Measurements from ENCODE around the gene NPTX2. TPM values are rescaled to one million over a fixed set of nuclear protein-coding genes. Genes with fewer than 3 reads are reported as not detected.
A peak's percentile ranks its signal among the peaks of the same experiment; 100 is the strongest.
"Not testable (repeated sequence)": the region's sequence is repeated elsewhere in the genome, so short reads cannot be mapped to it uniquely, and the experiment has no call there.

The NPTX2 gene, protein sequence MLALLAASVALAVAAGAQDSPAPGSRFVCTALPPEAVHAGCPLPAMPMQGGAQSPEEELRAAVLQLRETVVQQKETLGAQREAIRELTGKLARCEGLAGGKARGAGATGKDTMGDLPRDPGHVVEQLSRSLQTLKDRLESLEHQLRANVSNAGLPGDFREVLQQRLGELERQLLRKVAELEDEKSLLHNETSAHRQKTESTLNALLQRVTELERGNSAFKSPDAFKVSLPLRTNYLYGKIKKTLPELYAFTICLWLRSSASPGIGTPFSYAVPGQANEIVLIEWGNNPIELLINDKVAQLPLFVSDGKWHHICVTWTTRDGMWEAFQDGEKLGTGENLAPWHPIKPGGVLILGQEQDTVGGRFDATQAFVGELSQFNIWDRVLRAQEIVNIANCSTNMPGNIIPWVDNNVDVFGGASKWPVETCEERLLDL
- total RNA-seq (0.47 TPM), polyA plus RNA-seq (1.1 TPM)
- long read RNA-seq, donor 1, result 0 reads
- long read RNA-seq, donor 2, result 0 reads
- long read RNA-seq, donor 3, result 0 reads
- long read RNA-seq, donor 4, result 0 reads
- long read RNA-seq, donor 5, result 0 reads
- long read RNA-seq, donor 6, result 0 reads
- long read RNA-seq, donor 7, result 0 reads
- long read RNA-seq, donor 8, result 0 reads
- long read RNA-seq, donor 9, result 0 reads
- long read RNA-seq, donor 10, result 0 reads

DNA sequence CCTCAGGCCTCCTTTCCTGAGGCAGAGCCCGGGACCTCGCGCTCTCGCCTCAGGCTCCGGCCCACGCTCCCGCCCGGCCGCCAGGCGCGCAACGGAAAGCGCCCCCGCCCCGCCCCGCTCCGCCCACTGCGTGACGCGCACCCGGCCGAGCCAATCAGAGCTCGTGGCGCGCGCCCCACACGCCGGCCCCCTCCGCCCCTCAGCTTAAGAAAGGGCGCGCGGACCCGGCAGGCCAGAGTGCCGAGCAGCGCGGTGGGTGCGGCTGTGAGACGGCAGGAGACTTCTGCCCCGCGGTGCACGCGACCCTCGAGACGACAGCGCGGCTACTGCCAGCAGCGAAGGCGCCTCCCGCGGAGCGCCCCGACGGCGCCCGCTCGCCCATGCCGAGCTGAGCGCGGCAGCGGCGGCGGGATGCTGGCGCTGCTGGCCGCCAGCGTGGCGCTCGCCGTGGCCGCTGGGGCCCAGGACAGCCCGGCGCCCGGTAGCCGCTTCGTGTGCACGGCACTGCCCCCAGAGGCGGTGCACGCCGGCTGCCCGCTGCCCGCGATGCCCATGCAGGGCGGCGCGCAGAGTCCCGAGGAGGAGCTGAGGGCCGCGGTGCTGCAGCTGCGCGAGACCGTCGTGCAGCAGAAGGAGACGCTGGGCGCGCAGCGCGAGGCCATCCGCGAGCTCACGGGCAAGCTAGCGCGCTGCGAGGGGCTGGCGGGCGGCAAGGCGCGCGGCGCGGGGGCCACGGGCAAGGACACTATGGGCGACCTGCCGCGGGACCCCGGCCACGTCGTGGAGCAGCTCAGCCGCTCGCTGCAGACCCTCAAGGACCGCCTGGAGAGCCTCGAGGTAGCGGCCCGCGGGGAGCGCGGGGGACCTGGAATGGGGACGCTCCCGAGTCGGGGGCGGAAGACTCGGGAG, at the start of gene NPTX2:
Gene NPTX2 (plus strand): TSS at position 235 of the 909 bp plus-strand sequence. CDS start 177 bp downstream, at position 412.
- DNase-seq (ENCODE audit: low read depth in 6 of 9, low spot score in 9 of 9), result peak in 4 of 9 donors; percentile 8 to 38 (median 15)
- H3K4me1 ChIP-seq (ENCODE audit: control insufficient read depth in 2 of 2, insufficient read depth in 2 of 2, low read length in 2 of 2), result peaks cover 0 to 5% of the 10 kb centered on the region in 2 donors
- H3K9me3 ChIP-seq (ENCODE audit: control insufficient read depth in 2 of 2, insufficient read depth in 1 of 2, low read length in 1 of 2), result peaks cover 3 to 7% of the 10 kb centered on the region in 2 donors
- no peaks in the 10 kb centered on the region for H3K36me3 ChIP-seq (ENCODE audit: control insufficient read depth in 2 of 2, insufficient read depth in 2 of 2, low read length in 1 of 2)
- H3K4me3 ChIP-seq (ENCODE audit: low read length in 2 of 2), result peak within 1 kb of the TSS in 1 of 2 donors; percentile 30
- no peak within 1 kb of the TSS for H3K27ac ChIP-seq (ENCODE audit: low read depth in 1 of 2, low read length in 1 of 2)
- H3K27me3 ChIP-seq (ENCODE audit: control insufficient read depth in 2 of 2, insufficient read depth in 1 of 2, low read length in 1 of 2), result peaks cover 37 to 52% of the 10 kb centered on the region in 2 donors
- 5% methylated on average over 130 of the region's 130 CpGs for WGBS

DNA sequence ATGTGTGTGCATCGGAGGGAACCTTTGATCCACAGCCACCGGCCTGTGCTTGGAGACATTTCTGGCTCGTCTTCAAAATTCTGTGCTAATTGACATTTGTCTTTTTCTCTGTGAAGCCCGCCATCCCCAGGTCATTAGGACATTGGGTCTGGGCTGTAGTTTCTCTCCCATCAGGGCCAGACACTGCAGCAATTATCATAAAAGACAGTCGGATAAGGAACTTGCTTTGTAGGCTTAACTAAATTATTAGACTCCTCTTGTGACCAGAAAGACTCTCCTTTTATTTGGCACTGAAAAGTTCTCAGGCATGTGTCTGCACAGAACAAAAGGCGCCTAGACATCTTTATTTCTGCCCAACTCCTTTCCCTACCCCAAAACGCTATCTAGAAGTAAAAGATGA, 49.1 kb upstream of the NPTX2 start:
- 94% methylated on average over 7 of the region's 7 CpGs for WGBS
- no peak overlapping the region for H3K27ac ChIP-seq (ENCODE audit: low read depth in 1 of 2, low read length in 1 of 2)
- DNase-seq (ENCODE audit: low read depth in 6 of 9, low spot score in 9 of 9), result no peak

DNA sequence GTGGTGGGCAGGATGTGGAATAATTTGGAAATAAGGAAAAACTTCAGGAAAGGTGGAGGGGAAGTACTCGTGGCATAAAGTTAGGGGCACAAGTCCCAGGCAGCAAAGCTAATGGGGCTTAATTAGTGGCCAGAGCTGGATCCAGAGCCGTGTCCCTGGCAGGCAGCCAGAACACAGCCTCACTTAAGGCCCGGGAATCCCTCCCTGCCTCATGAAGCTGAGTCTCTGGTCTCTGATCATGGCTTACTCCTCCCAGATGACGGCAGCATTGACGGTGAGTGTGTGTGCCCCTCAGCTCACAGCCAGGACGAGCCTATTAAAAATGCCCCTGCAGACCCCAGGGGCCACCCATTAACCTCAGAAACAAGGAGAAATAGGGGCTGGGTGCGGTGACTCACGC, 48.2 kb upstream of the NPTX2 start:
- DNase-seq (ENCODE audit: low read depth in 6 of 9, low spot score in 9 of 9), result no peak
- Histone ChIP-seq H3K4me3 (ENCODE audit: low read length in 2 of 2) (no peak overlapping the region), H3K36me3 (ENCODE audit: control insufficient read depth in 2 of 2, insufficient read depth in 2 of 2, low read length in 1 of 2) (no peaks in the 10 kb centered on the region), H3K27me3 (ENCODE audit: control insufficient read depth in 2 of 2, insufficient read depth in 1 of 2, low read length in 1 of 2) (peaks cover 0 to 2% of the 10 kb centered on the region in 2 donors), H3K27ac (ENCODE audit: low read depth in 1 of 2, low read length in 1 of 2) (no peak overlapping the region), H3K4me1 (ENCODE audit: control insufficient read depth in 2 of 2, insufficient read depth in 2 of 2, low read length in 2 of 2) (no peaks in the 10 kb centered on the region), H3K9me3 (ENCODE audit: control insufficient read depth in 2 of 2, insufficient read depth in 1 of 2, low read length in 1 of 2) (peaks cover 0 to 15% of the 10 kb centered on the region in 2 donors)
- WGBS, result 87% methylated on average over 8 of the region's 8 CpGs

More for the DNA sequence above, 49.1 kb upstream of the NPTX2 start:
- no peaks in the 10 kb centered on the region for H3K4me1 ChIP-seq (ENCODE audit: control insufficient read depth in 2 of 2, insufficient read depth in 2 of 2, low read length in 2 of 2)
- no peaks in the 10 kb centered on the region for H3K36me3 ChIP-seq (ENCODE audit: control insufficient read depth in 2 of 2, insufficient read depth in 2 of 2, low read length in 1 of 2)
- H3K27me3 ChIP-seq (ENCODE audit: control insufficient read depth in 2 of 2, insufficient read depth in 1 of 2, low read length in 1 of 2), result peaks cover 0 to 2% of the 10 kb centered on the region in 2 donors
- no peak overlapping the region for H3K4me3 ChIP-seq (ENCODE audit: low read length in 2 of 2)
- peaks cover 0 to 15% of the 10 kb centered on the region in 2 donors for H3K9me3 ChIP-seq (ENCODE audit: control insufficient read depth in 2 of 2, insufficient read depth in 1 of 2, low read length in 1 of 2)

DNA sequence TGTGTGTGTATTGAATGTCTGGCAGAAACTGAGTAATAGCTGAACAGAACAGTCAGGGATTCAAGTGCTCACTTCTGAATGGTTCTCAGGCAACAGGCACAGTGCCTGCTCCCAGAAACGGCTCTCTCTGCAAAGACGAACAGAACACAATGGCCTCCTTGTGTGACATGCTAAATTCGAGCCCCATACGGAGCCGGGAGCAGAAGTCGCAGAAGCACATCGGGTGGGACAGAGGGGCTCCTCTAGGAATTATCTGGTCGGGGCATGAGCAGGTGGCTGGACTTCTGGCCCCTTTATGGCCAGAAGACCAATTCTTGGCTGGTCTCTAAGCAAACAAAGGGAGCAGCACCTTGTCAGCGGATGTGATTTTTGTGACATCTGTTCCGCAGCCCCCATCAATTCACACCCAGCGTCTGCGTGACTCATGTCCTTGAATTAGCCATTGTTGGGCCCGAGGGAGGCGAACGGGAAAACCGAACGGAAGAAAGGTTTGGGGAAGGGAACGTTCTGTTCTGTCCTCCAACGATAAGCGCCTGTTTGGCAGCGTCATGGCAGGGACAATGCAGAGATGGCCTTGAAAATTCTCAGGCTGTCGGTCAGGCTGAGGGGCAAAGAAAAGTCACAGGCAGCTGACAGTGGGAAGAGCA, 47.3 kb upstream of the NPTX2 start:
- Histone ChIP-seq H3K27me3 (ENCODE audit: control insufficient read depth in 2 of 2, insufficient read depth in 1 of 2, low read length in 1 of 2) (peaks cover 0 to 2% of the 10 kb centered on the region in 2 donors), H3K4me3 (ENCODE audit: low read length in 2 of 2) (no peak overlapping the region), H3K27ac (ENCODE audit: low read depth in 1 of 2, low read length in 1 of 2) (no peak overlapping the region), H3K4me1 (ENCODE audit: control insufficient read depth in 2 of 2, insufficient read depth in 2 of 2, low read length in 2 of 2) (no peaks in the 10 kb centered on the region), H3K9me3 (ENCODE audit: control insufficient read depth in 2 of 2, insufficient read depth in 1 of 2, low read length in 1 of 2) (peaks cover 0 to 11% of the 10 kb centered on the region in 2 donors), H3K36me3 (ENCODE audit: control insufficient read depth in 2 of 2, insufficient read depth in 2 of 2, low read length in 1 of 2) (no peaks in the 10 kb centered on the region)
- WGBS, result 82% methylated on average over 22 of the region's 22 CpGs
- DNase-seq (ENCODE audit: low read depth in 6 of 9, low spot score in 9 of 9), result no peak

DNA sequence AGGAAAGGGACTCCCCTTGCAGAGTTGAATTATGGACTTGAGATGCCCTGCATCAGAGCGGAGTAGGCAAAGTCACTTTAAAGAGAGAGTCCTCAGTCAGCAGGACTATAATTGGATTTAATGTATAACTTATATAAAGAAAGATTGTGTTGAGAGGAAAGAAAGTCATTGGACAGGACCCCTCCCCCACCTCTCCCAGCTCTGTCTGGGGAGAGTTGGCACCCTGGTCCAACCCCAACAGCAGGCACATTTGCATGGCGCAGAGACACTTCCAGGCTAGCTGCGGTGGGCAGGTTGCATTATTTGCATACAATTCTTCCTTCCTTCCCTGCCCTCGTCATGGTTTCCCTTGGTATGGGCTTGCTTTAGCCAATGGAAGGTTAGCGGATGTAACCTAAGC, 46.1 kb upstream of the NPTX2 start:
- Histone ChIP-seq H3K4me1 (ENCODE audit: control insufficient read depth in 2 of 2, insufficient read depth in 2 of 2, low read length in 2 of 2) (no peaks in the 10 kb centered on the region), H3K36me3 (ENCODE audit: control insufficient read depth in 2 of 2, insufficient read depth in 2 of 2, low read length in 1 of 2) (no peaks in the 10 kb centered on the region), H3K27me3 (ENCODE audit: control insufficient read depth in 2 of 2, insufficient read depth in 1 of 2, low read length in 1 of 2) (peaks cover 0 to 2% of the 10 kb centered on the region in 2 donors), H3K4me3 (ENCODE audit: low read length in 2 of 2) (no peak overlapping the region), H3K9me3 (ENCODE audit: control insufficient read depth in 2 of 2, insufficient read depth in 1 of 2, low read length in 1 of 2) (peaks cover 0 to 19% of the 10 kb centered on the region in 2 donors), H3K27ac (ENCODE audit: low read depth in 1 of 2, low read length in 1 of 2) (no peak overlapping the region)
- WGBS, result 83% methylated on average over 5 of the region's 5 CpGs
- DNase-seq (ENCODE audit: low read depth in 6 of 9, low spot score in 9 of 9), result no peak

DNA sequence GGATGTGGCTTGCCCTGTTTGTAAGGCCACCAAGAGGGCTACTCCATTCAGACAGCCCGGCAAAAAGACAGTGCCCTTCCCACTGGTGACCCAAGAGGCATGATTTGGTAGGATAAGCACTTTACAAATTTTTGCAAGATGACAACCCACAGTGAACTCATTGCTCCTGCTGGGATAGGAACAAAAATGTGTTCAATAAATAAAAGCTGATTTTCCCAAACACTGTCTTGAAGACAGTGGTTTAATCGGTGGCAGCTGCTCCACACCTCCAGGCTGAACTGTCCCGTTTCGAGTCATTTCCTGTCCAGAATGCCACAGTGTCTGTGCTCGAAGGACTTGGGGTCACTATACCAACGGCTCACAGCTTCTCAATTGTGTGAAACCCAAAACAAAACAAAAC, 45.1 kb upstream of the NPTX2 start:
- Histone ChIP-seq H3K4me1 (ENCODE audit: control insufficient read depth in 2 of 2, insufficient read depth in 2 of 2, low read length in 2 of 2) (no peaks in the 10 kb centered on the region), H3K9me3 (ENCODE audit: control insufficient read depth in 2 of 2, insufficient read depth in 1 of 2, low read length in 1 of 2) (peaks cover 0 to 26% of the 10 kb centered on the region in 2 donors), H3K27ac (ENCODE audit: low read depth in 1 of 2, low read length in 1 of 2) (no peak overlapping the region), H3K4me3 (ENCODE audit: low read length in 2 of 2) (no peak overlapping the region), H3K27me3 (ENCODE audit: control insufficient read depth in 2 of 2, insufficient read depth in 1 of 2, low read length in 1 of 2) (peaks cover 0 to 2% of the 10 kb centered on the region in 2 donors), H3K36me3 (ENCODE audit: control insufficient read depth in 2 of 2, insufficient read depth in 2 of 2, low read length in 1 of 2) (no peaks in the 10 kb centered on the region)
- DNase-seq (ENCODE audit: low read depth in 6 of 9, low spot score in 9 of 9), result no peak
- 77% methylated on average over 6 of the region's 6 CpGs for WGBS

DNA sequence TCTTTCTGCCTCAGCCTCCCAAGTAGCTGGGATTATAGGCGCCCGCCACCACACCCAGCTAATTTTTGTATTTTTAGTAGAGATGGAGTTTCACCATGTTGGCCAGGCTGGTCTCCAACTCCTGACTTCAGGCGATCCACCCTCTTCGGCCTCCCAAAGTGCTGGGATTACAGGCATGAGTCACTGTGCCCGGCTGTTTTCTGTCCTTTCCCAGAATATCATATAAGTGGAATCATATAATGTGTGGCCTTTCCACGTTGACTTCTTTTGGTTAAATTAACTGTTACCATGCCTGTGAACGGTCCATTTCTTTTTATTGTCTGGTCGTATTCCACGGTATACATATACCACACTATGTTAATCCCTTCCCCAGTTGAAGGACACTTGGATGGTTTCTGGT, 44.4 kb upstream of the NPTX2 start:
- not testable (repeated sequence) for H3K4me1 ChIP-seq (ENCODE audit: control insufficient read depth in 2 of 2, insufficient read depth in 2 of 2, low read length in 2 of 2); H3K36me3 ChIP-seq (ENCODE audit: control insufficient read depth in 2 of 2, insufficient read depth in 2 of 2, low read length in 1 of 2); DNase-seq (ENCODE audit: low read depth in 6 of 9, low spot score in 9 of 9); H3K27ac ChIP-seq (ENCODE audit: low read depth in 1 of 2, low read length in 1 of 2); H3K4me3 ChIP-seq (ENCODE audit: low read length in 2 of 2); H3K27me3 ChIP-seq (ENCODE audit: control insufficient read depth in 2 of 2, insufficient read depth in 1 of 2, low read length in 1 of 2)
- peaks cover 0 to 30% of the 10 kb centered on the region in 2 donors for H3K9me3 ChIP-seq (ENCODE audit: control insufficient read depth in 2 of 2, insufficient read depth in 1 of 2, low read length in 1 of 2)
- WGBS, result 95% methylated on average over 9 of the region's 9 CpGs

DNA sequence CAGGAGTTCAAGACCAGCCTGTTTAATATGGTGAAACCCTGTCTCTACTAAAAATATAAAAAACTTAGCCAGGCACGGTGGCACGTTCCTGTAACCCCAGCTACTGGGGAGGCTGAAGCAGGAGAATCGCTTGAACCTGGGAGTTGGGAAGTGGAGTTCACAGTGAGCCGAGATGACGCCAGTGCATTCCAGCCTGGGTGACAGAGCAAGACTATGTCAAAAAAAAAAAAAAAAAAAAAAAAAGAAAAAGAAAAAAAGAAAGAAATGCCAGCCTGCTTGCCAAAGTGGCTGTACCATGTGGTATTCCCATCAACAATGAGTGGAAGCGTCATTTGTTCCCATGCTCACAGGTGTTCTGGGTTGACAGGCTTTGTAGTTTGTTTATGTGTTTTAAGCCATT, 43.3 kb upstream of the NPTX2 start:
- Histone ChIP-seq H3K9me3 (ENCODE audit: control insufficient read depth in 2 of 2, insufficient read depth in 1 of 2, low read length in 1 of 2) (peaks cover 0 to 30% of the 10 kb centered on the region in 2 donors), H3K27me3 (ENCODE audit: control insufficient read depth in 2 of 2, insufficient read depth in 1 of 2, low read length in 1 of 2) (peaks cover 0 to 2% of the 10 kb centered on the region in 2 donors), H3K27ac (ENCODE audit: low read depth in 1 of 2, low read length in 1 of 2) (no peak overlapping the region), H3K4me1 (ENCODE audit: control insufficient read depth in 2 of 2, insufficient read depth in 2 of 2, low read length in 2 of 2) (no peaks in the 10 kb centered on the region), H3K36me3 (ENCODE audit: control insufficient read depth in 2 of 2, insufficient read depth in 2 of 2, low read length in 1 of 2) (no peaks in the 10 kb centered on the region), H3K4me3 (ENCODE audit: low read length in 2 of 2) (no peak overlapping the region)
- DNase-seq (ENCODE audit: low read depth in 6 of 9, low spot score in 9 of 9), result no peak
- 94% methylated on average over 6 of the region's 6 CpGs for WGBS

All from thymus (tissue), 14 donors.